Renal cortex interstitium (tissue), 15 donors: ENCODE measurements around the gene PCDHB4. TPM values are rescaled to one million over a fixed set of nuclear protein-coding genes. Genes with fewer than 3 reads are reported as not detected.
"Not testable (repeated sequence)": the region's sequence is repeated elsewhere in the genome, so short reads cannot be mapped to it uniquely, and the experiment has no call there.

ENCODE experiments used
- DNase-seq, 11 donors: peaks; one replicate each; pipeline ENCODE4 v3.0.0-alpha.2; 2013; ENCODE audit warnings: low read depth in 9 of 11, low spot score in 4 of 11; ENCODE audit errors: extremely low read depth in 1 of 11
- long read RNA-seq, 16 experiments: transcript quantifications; one replicate each; lab custom pipeline, GENCODE V29; 2026
- polyA plus RNA-seq, 3 donors: library from polyadenylated mRNA; unstranded; fragments of 120-200 nt; gene quantifications; one replicate each; pipeline ENCODE4 v1.2.1, GENCODE V29; 2013; ENCODE audit not compliant: insufficient read length in 3 of 3

PCDHB4 gene
- 1 to 10 TPM; 1.2 to 2.6 (median 1.7) TPM for polyA plus RNA-seq
- long read RNA-seq, donor 1, partial matches to known transcripts, result 0 of 2 reads
- long read RNA-seq, donor 1, other reads (novel, unspliced or antisense), result 0 of 2 reads
- long read RNA-seq, donor 2, transcript PCDHB4-201 (1 exons, 3,825 nt), result major isoform, 5 of 5 reads
- long read RNA-seq, donor 2, partial matches to known transcripts, result 0 of 5 reads
- long read RNA-seq, donor 2, other reads (novel, unspliced or antisense), result 0 of 5 reads
- long read RNA-seq, donor 3, transcript PCDHB4-201 (1 exons, 3,825 nt), result major isoform, 6 of 6 reads
- long read RNA-seq, donor 3, partial matches to known transcripts, result 0 of 6 reads
- long read RNA-seq, donor 3, other reads (novel, unspliced or antisense), result 0 of 6 reads
- long read RNA-seq, donor 4, partial matches to known transcripts, result 0 of 1 reads
- long read RNA-seq, donor 4, other reads (novel, unspliced or antisense), result 0 of 1 reads
- long read RNA-seq, donor 5, result 0 reads
- long read RNA-seq, donor 6, transcript PCDHB4-201 (1 exons, 3,825 nt), result major isoform, 5 of 5 reads
- long read RNA-seq, donor 6, partial matches to known transcripts, result 0 of 5 reads
- long read RNA-seq, donor 6, other reads (novel, unspliced or antisense), result 0 of 5 reads
- long read RNA-seq, donor 7, result 0 reads
- long read RNA-seq, donor 8, result 0 reads
- long read RNA-seq, donor 9, partial matches to known transcripts, result 0 of 1 reads
- long read RNA-seq, donor 9, other reads (novel, unspliced or antisense), result 0 of 1 reads
- long read RNA-seq, donor 10, result 0 reads
- long read RNA-seq, donor 11, transcript PCDHB4-201 (1 exons, 3,825 nt), result major isoform, 5 of 5 reads
- long read RNA-seq, donor 11, partial matches to known transcripts, result 0 of 5 reads
- long read RNA-seq, donor 11, other reads (novel, unspliced or antisense), result 0 of 5 reads
- long read RNA-seq, donor 12, partial matches to known transcripts, result 0 of 1 reads
- long read RNA-seq, donor 12, other reads (novel, unspliced or antisense), result 0 of 1 reads
- long read RNA-seq, donor 13, result 0 reads
- long read RNA-seq, donor 14, partial matches to known transcripts, result 0 of 1 reads
- long read RNA-seq, donor 14, other reads (novel, unspliced or antisense), result 0 of 1 reads
- long read RNA-seq, donor 15, result 0 reads
- long read RNA-seq, donor 16, transcript PCDHB4-201 (1 exons, 3,825 nt), result major isoform, 6 of 6 reads
- long read RNA-seq, donor 16, partial matches to known transcripts, result 0 of 6 reads
- long read RNA-seq, donor 16, other reads (novel, unspliced or antisense), result 0 of 6 reads

DNA sequence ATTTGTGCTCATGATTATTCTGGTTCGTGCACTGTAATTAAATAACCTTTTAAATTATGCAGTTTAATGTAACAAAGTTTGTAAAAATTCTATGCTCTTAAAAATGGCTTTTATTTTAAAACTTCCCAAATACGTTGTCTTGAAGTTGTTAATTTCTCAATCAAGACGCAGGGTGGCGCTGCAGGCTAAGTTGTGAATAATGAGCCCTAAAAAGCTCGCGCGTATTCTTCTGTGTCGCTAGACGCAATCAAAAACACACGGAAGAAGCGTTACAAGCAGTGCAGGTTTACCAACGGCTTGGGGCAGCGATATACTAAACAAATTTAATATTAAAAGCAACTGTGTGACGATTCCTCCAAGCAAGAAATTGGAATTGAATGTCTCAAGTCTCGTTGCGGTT, at the start of gene PCDHB4:
PCDHB4 (plus strand) TSS at position 256 of the 400 bp plus-strand sequence. CDS start 181 bp downstream, outside the sequence.
- peak in 3 of 11 donors; percentile 7 to 12 (median 9) for DNase-seq

DNA sequence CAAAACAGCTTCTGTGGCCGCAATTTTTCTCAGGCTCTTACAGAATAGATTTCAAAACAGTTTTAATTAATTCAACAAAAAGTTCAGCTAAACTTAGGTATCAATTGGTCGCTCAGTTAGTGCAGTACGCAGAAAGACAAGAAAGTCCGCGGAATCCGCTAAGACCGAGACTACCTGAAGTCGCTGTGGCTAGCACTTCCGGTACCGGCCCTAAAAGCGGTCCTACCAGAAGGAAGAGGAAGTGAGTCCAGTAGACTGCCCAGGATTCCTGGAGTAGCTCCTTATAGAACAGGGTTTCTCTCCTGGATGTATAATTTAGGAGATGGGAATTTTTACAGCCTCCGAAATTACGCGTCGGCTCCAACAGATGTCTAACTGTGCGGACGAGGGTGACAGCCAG, 43.8 kb upstream of the PCDHB4 start:
- no peak for DNase-seq

DNA sequence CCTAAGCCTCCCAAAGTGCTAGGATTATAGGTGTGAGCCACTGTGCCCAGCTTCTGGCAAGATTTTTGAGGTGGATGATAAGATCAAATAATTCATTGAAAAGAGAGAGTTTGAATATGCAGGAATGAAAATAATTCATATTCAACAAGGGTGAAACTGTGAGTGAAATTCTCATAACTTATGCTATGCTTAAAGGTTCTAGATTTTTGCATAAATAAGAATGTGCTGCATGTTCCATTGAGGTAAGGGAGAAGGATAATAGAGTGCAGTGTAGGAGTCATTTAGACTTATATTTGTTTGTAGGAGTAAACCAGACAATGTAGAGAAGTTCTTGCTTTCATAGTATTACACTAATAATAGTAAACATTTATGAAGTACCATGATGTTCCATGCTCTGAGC, 39.4 kb upstream of the PCDHB4 start:
- DNase-seq, result no peak

DNA sequence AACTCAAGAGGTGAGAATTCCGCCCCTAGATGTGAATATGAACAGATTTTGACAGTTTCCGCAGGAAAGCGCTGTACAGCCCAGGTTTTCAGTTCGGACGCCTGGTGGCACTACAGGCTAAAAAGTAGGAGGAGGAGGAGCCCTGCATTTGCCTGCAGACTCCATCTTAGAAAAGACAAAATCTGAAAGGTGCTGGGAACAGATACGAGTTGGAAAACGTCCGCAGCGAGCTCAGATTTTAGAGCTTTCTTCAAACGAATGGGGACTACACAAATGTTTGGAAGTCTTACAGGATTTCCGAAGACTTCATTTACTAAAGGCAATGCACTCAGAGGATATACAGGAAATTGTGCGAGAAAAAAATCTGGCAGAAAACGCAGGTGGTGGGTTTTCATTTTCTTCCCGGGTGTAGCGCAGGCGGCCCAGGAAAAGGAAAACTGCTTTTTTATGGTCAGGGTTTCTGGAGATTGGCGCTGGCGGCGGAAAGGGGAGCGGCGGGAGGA, 37.1 kb upstream of the PCDHB4 start:
- peak in 6 of 11 donors; percentile 9 to 42 (median 24) for DNase-seq

DNA sequence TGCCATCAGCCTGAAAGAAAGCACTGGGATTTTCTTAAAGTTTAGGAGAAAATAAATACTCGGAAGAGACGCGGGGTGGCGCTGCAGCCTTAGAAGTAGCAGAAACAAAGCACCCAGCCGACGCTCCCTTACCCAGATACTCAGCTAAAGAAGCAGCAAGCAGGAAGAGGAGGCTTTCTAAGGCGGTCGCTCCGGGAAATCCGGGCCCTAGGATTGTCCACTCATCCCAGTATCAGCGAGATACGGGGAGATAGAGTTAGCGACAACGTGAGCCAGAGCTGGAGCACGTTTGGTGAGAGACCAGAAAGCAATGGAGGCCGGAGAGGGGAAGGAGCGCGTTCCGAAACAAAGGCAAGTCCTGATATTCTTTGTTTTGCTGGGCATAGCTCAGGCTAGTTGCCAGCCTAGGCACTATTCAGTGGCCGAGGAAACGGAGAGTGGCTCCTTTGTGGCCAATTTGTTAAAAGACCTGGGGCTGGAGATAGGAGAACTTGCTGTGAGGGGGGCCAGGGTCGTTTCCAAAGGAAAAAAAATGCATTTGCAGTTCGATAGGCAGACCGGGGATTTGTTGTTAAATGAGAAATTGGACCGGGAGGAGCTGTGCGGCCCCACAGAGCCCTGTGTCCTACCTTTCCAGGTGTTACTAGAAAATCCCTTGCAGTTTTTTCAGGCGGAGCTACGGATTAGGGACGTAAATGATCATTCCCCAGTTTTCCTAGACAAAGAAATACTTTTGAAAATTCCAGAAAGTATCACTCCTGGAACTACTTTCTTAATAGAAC, 26.9 kb upstream of the PCDHB4 start, which contains the start of gene PCDHB2:
PCDHB2 (plus strand) TSS at position 135 of the 782 bp plus-strand sequence; CDS start at position 311, 176 bp downstream.
- DNase-seq, result peak in 2 of 11 donors; percentile 11 to 13

DNA sequence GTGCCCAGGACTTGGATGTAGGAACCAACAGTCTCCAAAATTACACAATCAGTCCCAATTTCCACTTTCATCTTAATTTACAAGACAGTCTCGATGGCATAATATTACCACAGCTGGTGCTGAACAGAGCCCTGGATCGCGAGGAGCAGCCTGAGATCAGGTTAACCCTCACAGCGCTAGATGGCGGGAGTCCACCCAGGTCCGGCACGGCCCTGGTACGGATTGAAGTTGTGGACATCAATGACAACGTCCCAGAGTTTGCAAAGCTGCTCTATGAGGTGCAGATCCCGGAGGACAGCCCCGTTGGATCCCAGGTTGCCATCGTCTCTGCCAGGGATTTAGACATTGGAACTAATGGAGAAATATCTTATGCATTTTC, 26.4 kb upstream of the PCDHB4 start:
- DNase-seq, result no peak

DNA sequence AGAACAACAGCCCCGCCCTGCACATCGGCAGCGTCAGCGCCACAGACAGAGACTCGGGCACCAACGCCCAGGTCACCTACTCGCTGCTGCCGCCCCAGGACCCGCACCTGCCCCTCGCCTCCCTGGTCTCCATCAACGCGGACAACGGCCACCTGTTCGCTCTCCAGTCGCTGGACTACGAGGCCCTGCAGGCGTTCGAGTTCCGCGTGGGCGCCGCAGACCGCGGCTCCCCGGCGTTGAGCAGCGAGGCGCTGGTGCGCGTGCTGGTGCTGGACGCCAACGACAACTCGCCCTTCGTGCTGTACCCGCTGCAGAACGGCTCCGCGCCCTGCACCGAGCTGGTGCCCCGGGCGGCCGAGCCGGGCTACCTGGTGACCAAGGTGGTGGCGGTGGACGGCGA, 25.4 kb upstream of the PCDHB4 start:
- DNase-seq, result not testable (repeated sequence)

DNA sequence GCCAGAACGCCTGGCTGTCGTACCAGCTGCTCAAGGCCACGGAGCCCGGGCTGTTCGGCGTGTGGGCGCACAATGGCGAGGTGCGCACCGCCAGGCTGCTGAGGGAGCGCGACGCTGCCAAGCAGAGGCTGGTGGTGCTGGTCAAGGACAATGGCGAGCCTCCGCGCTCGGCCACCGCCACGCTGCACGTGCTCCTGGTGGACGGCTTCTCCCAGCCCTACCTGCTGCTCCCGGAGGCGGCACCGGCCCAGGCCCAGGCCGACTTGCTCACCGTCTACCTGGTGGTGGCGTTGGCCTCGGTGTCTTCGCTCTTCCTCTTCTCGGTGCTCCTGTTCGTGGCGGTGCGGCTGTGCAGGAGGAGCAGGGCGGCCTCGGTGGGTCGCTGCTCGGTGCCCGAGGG, 25.0 kb upstream of the PCDHB4 start:
- not testable (repeated sequence) for DNase-seq

DNA sequence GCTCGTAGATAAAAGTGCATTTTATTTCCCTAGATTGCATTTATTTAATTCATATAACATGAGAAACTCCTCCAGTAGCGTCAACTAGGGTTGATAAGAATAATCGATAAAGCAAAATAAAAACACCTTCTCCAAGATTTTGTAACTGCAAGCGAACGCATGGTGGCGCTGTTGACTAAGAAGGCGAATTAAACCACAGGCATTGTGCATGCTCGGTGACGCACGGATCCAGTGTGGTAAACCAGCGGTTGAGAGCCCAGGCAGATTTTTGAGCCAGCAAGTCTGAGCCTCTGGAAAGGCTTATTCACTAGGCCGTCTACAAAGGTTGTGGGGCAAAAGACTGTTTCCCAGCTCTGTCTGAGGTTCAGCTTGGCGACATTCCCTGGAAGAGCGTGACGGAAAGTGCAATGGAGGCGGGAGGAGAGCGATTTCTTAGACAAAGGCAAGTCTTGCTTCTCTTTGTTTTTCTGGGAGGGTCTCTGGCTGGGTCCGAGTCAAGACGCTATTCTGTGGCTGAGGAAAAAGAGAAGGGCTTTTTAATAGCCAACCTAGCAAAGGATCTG, 21.3 kb upstream of the PCDHB4 start, which contains the start of gene PCDHB3:
PCDHB3 (plus strand) TSS at position 231 of the 563 bp plus-strand sequence; CDS start at position 408, 177 bp downstream.
- peak in 3 of 11 donors; percentile 9 to 24 (median 11) for DNase-seq

DNA sequence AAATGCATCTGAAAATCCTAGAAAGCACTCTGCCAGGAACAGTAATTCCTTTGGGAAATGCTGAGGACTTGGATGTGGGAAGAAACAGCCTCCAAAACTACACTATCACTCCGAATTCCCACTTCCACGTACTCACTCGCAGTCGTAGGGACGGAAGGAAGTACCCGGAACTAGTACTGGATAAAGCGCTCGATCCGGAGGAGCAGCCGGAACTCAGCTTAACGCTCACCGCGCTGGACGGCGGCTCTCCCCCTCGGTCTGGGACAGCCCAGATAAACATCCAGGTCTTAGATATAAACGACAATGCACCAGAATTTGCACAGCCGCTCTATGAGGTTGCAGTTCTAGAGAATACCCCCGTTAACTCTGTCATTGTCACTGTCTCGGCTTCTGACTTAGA, 20.6 kb upstream of the PCDHB4 start:
- no peak for DNase-seq

DNA sequence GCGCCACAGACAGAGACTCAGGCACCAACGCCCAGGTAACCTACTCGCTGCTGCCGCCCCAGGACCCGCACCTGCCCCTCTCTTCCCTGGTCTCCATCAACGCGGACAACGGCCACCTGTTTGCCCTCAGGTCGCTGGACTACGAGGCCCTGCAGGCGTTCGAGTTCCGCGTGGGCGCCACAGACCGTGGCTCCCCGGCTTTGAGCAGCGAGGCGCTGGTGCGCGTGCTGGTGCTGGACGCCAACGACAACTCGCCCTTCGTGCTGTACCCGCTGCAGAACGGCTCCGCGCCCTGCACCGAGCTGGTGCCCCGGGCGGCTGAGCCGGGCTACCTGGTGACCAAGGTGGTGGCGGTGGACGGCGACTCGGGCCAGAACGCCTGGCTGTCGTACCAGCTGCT, 19.5 kb upstream of the PCDHB4 start:
- DNase-seq, result not testable (repeated sequence)

DNA sequence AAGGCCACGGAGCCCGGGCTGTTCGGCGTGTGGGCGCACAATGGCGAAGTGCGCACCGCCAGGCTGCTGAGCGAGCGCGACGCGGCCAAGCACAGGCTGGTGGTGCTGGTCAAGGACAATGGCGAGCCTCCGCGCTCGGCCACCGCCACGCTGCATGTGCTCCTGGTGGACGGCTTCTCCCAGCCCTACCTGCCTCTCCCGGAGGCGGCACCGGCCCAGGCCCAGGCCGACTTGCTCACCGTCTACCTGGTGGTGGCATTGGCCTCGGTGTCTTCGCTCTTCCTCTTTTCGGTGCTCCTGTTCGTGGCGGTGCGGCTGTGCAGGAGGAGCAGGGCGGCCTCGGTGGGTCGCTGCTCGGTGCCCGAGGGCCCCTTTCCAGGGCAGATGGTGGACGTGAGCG, 19.1 kb upstream of the PCDHB4 start:
- DNase-seq, result not testable (repeated sequence)

DNA sequence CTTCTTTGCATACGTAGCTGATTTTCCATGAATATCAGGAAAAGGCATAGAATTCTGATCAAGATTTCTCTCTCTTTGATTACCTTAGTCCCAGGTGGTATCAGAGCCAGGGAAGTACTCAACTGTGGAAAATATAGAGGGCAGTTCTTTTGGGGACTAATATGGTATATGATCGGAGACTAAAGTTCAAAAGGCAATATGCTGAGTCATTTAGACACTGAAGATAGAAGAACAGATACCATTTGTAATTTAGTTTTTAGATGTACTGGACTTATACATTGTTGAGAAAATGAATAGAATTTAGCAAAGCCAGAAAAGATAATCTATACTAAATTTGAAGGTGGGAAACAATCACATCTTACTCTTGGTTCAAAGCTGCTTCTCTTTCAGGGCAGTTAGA, 16.3 kb upstream of the PCDHB4 start:
- no peak for DNase-seq

DNA sequence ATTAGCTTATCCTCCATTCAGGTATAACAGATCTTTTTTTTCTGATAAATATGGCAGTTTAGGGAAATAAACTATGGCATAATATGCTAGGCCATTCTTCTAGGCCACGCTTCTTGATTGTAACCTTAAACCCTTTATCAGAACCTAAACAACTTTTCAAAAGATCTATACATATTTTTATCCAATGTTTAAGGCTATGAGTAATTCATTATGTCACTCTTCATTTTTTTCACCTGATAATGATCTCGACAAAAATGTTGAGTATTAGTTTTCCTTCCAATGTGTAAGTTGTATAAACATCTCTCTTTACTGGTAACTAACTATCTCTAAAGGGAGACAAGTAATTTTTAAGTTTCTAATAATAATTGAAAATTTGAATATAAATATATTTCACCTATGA, 2.4 kb upstream of the PCDHB4 start:
- no peak for DNase-seq

DNA sequence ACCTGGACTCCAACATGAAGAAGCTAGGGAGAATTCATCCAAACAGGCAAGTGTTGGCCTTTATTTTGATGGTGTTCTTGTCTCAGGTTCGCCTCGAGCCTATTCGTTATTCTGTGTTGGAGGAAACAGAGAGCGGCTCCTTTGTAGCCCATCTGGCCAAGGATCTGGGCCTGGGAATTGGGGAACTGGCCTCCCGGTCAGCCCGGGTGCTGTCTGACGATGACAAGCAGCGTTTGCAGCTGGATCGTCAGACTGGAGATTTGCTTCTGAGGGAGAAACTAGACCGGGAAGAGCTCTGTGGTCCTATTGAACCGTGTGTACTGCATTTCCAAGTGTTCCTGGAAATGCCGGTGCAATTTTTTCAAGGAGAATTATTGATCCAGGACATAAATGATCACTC, 367 bp downstream of the PCDHB4 start:
- DNase-seq, result no peak

DNA sequence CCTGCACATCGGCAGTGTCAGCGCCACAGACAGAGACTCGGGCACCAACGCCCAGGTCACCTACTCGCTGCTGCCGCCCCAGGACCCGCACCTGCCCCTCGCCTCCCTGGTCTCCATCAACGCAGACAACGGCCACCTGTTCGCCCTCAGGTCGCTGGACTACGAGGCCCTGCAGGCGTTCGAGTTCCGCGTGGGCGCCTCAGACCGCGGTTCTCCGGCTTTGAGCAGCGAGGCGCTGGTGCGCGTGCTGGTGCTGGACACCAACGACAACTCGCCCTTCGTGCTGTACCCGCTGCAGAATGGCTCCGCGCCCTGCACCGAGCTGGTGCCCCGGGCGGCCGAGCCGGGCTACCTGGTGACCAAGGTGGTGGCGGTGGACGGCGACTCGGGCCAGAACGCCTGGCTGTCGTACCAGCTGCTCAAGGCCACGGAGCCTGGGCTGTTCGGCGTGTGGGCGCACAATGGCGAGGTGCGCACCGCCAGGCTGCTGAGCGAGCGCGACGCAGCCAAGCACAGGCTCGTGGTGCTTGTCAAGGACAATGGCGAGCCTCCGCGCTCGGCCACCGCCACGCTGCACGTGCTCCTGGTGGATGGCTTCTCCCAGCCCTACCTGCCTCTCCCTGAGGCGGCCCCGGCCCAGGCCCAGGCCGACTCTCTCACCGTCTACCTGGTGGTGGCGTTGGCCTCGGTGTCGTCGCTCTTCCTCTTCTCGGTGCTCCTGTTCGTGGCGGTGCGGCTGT, 1.9 kb downstream of the PCDHB4 start:
- DNase-seq, result not testable (repeated sequence)

DNA sequence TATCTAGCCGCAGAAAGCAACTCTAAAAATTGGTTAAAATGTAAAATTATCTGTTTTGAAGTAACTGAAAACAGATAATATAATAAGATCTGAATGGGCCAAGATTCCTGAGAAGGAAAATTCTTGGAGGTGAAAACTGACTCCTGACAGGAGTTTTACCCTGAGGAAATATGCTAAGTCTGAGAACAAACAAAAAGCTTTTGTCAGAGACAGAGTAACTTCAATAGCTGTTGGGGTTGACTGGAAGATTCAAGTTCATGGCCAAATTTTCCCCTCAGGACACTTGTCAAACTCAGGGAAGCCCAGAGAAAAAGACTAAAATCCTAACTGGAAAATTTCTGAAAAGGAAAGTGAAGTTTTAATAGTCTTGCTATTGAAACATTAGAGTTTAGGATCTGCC, 5.7 kb downstream of the PCDHB4 start:
- no peak for DNase-seq
